ENCODE measurements around the gene MICU2.
A peak's percentile ranks its signal among the peaks of the same experiment; 100 is the strongest.

The MICU2 gene, protein sequence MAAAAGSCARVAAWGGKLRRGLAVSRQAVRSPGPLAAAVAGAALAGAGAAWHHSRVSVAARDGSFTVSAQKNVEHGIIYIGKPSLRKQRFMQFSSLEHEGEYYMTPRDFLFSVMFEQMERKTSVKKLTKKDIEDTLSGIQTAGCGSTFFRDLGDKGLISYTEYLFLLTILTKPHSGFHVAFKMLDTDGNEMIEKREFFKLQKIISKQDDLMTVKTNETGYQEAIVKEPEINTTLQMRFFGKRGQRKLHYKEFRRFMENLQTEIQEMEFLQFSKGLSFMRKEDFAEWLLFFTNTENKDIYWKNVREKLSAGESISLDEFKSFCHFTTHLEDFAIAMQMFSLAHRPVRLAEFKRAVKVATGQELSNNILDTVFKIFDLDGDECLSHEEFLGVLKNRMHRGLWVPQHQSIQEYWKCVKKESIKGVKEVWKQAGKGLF

GRCh38 chr13:21603531-21604448 is at the start of gene MICU2:
Gene MICU2, minus strand, starts transcription at chr13:21604170. Its CDS starts 22 bp downstream, at chr13:21604148.
- peak; percentile 55 for DNase-seq

DNA sequence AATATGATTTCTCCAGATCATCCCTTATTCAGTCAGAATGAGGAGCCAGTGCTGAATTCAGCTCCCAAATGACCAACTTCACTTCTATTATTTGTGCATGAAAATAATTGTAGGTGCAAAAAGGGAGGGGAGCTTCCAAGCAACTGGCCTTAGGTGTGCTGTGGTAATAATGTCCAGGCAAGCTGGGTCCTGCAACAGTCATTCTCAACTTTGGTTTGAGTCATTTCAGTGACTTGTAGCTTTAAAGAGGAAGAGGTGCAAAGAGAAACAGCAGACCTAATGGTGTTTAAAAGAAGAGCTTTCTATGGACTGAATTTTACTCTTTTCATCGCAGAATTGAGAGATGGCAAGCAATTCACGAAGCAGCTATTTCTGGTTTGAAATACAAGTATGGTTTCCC is 37.7 kb upstream of the MICU2 start:
- no peak for DNase-seq

GRCh38 chr13:21639561-21639960 is 35.6 kb upstream of the MICU2 start:
- no peak for DNase-seq

- DNase-seq: no peak
These were observed 34.6 kb upstream of the MICU2 start for GRCh38 chr13:21638319-21639282.

DNA sequence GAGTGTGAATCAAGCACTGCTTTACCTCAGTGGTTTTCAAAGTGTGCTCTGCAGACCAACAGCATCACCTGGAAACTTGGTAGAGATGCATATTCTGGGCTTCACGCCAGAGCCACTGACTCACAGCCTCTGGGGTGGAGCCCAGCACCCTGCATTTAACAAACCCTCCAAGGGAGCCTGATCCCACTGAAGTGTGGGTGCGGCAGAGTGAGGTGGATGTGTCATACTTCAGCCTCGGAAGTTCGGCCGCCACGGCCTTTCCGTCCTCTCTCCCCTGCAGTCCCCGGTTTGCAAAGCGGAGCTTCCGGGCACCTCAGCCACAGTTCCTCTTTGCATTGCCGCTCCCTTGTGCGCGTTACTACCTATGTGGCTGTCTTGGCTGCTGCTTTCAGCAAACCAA is 33.3 kb upstream of the MICU2 start:
- no peak for DNase-seq

- no peak for DNase-seq
These were observed 32.7 kb upstream of the MICU2 start for GRCh38 chr13:21636656-21637055.

GRCh38 chr13:21632196-21632595 is 28.2 kb upstream of the MICU2 start:
- no peak for DNase-seq

- DNase-seq: peak; percentile 65
These were observed 21.4 kb upstream of the MICU2 start for GRCh38 chr13:21625366-21625765.

DNA sequence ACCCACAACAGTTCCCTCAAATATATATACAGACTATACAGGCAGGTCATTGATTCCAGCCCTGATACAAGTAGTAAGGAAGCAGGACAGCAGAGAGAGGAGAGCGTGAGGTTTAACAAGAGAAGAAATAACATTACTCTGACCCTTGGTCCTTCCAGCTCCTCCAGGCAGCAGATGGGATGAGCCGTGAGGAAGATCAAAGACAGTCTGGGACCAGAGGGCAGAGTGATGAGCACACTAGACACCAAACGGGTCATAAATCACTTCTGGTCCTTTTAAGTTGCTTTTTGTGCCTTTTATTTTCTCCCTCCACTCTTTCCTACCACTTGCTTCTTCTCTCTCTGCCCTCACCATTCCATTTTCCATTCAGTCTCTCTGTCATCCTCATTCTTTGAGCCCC is 16.9 kb upstream of the MICU2 start:
- DNase-seq: no peak

GRCh38 chr13:21619633-21620220 is 15.8 kb upstream of the MICU2 start:
- no peak for DNase-seq

DNA sequence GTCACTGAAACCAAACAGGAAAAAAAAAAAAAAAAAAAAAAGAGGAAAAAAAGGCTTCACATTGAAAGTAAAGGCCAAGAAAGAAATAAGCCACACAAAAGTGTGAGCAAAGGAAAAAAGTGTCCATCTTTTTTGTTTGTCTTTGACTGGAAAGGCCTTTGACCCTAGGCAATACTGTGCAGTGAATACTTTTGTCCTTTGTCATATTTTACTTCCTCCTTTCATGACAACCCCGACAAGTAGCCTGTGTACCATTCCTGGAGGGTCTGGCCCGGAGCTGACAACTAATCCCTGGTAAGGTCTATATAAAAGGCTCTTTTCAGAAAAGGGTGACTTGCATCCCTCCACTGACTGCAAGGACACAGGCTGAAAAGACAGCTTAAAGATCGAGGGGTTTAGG is 12.9 kb upstream of the MICU2 start:
- DNase-seq: no peak

DNA sequence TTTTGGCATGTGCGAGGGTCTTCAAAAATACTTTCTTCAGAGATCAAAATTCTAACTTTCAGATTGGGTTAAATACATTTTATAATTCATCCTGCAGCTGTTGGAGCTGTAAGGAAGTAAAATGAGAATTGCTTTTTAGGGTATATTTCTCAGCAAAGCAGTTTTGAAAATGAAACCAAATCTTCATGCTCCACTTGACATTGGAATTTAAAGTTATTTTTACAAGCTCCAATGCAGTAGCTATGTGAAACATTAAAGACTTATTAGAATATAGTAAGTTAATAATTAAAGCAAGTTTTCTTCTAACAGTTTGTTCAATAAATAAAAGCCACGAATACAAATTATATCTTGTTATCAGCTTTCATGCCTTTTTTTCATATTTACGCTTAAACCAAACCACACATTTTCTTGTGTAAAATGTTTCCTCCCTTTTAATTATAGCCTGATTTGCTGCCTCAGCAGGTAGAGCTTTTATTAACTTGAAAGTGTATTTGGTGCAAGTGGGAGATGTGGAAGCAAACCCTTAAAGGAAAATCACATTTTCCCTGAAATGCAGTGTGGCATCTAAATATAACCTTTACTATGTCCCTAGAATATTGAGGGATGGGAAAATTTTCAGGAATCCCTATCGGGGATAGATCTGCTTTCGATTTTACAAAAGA is 12.4 kb upstream of the MICU2 start:
- no peak for DNase-seq

- DNase-seq: no peak
These were observed 11.5 kb upstream of the MICU2 start for GRCh38 chr13:21615427-21615826.

DNA sequence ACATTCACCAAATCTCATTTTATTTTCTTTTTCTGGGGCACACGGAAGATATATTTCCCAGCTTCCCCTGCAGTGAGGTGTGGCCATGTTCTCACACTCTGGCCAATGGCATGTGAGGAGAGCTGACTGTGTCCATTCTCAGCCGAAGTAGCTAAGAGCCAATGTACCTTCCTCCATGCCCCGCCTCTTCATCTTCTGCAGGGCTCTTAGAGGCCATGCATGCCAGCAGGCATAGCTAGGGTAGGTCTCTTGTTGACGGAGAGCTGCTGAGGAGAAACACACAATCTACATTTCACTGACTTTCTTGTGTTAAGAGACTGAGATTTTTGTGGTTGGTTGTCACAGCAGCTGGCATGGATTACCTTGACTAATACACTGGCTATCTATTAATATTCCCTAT is 9.8 kb upstream of the MICU2 start:
- no peak for DNase-seq

DNA sequence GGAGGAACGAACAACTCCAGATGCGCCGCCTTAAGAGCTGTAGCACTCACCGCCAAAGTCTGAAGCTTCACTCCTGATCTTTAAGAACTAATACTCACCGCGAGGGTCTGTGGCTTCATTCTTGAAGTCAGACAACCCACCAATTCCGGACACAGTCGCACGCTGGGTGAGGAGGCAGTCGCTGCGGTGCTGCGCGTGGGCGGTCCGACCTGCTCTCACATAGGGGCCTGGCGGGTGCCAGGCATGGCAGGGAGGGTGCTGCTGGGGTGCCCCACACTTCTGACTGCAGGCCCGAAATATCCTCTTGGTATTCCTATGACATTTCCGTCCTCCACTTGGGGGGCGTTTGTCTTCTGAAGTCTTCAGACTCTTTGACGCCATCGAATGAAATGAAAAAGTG is 7.4 kb upstream of the MICU2 start:
- DNase-seq: no peak

GRCh38 chr13:21610687-21611086 is 6.7 kb upstream of the MICU2 start:
- DNase-seq: no peak

GRCh38 chr13:21608961-21609360 is 5.0 kb upstream of the MICU2 start:
- no peak for DNase-seq

DNA sequence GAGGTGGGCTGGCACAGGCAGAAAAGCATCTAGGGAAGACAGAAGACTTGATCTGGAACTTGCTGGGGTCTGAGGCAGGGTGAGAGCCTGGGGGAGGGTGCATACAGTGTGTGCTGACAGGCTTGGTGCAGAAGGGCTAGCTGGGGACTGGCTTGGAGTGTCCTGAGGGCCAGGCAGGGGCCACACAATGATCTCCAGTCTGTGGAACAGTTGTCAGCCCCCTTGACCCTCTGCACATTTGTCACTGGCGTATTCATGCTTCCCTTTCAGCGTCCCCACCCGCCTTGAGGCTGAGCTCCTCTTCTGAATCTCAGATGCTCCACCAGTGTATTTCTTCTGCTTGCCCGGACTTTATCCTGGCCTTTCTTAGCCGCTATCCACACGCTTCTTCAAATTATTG is 2.8 kb upstream of the MICU2 start:
- DNase-seq: no peak

DNA sequence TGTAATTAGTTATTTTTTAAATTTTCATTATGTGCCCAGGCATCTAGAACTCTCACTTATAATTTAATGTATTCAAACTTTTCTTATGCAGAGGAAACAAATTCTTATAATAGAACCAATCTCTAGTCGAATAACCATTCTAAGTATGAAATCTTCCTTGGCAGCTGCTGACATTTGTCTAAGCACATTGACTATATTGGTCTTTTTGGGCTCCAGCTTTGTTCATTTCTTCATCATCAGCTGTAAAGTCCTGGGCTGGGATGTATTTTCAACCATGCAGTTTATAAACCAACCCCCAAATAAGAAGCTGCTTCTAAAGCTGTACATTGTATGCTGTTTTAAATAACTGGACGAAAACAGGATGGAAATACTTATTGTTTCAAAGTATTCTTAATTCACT is 2.3 kb upstream of the MICU2 start:
- no peak for DNase-seq

GRCh38 chr13:21596722-21597121 is 7.2 kb downstream of the MICU2 start:
- DNase-seq: no peak

GRCh38 chr13:21595546-21595822 is 8.5 kb downstream of the MICU2 start:
- DNase-seq: no peak

All from NCI-H524 treated with DMSO at 0.1 percent for 48 hours (cell line).